CD14-positive monocyte (primary cell): Measurements from ENCODE around the gene FARP1. TPM values are rescaled to one million over a fixed set of nuclear protein-coding genes. Genes with fewer than 3 reads are reported as not detected.

ENCODE experiments used
- DNase-seq, 3 donors: peaks; one replicate each; pipeline ENCODE4 v3.0.0-alpha.2; 2011 to 2022
- H2AFZ ChIP-seq: 2 replicates; pipeline ENCODE4 v1.6.0; 2012; ENCODE audit warnings: mild to moderate bottlenecking, low read depth, low read length, inconsistent platforms; ENCODE audit not compliant: insufficient read depth, poor library complexity, severe bottlenecking
- H3K27ac ChIP-seq, 2 donors: 1 replicate in 1 of 2; 2 replicates in 1 of 2; pipeline ENCODE4 v1.5.1; 2012 to 2013; ENCODE audit warnings: low read length in 2 of 2, control low read depth in 1 of 2, inconsistent platforms in 1 of 2, low read depth in 1 of 2, mild to moderate bottlenecking in 1 of 2
- H3K27me3 ChIP-seq, 2 donors: one replicate each; pipeline versions ENCODE4 v1.6.0 to v1.6.1; 2011 to 2013; ENCODE audit warnings: low read length in 2 of 2; ENCODE audit not compliant: control insufficient read depth in 2 of 2, insufficient read depth in 2 of 2
- H3K36me3 ChIP-seq, 2 donors: replicated peaks in 1 of 2; 1 replicate in 1 of 2; 2 replicates in 1 of 2; pipeline versions ENCODE4 v1.5.1 to v1.6.1; 2012 to 2013; ENCODE audit warnings: low read length in 2 of 2, control low read depth in 1 of 2, inconsistent platforms in 1 of 2, mild to moderate bottlenecking in 1 of 2; ENCODE audit not compliant: insufficient read depth in 2 of 2, control insufficient read depth in 1 of 2
- H3K4me1 ChIP-seq, 2 donors: 1 replicate in 1 of 2; 2 replicates in 1 of 2; pipeline versions ENCODE4 v1.5.1 to v1.6.1; 2012 to 2013; ENCODE audit warnings: low read length in 2 of 2, control low read depth in 1 of 2, inconsistent platforms in 1 of 2, mild to moderate bottlenecking in 1 of 2, moderate library complexity in 1 of 2; ENCODE audit not compliant: insufficient read depth in 2 of 2, control insufficient read depth in 1 of 2
- H3K4me2 ChIP-seq: replicated peaks from 2 replicates; pipeline ENCODE3; 2012; ENCODE audit warnings: low read length, moderate library complexity, mild to moderate bottlenecking; ENCODE audit not compliant: poor library complexity, severe bottlenecking; ENCODE audit errors: extremely low read depth
- H3K4me3 ChIP-seq, 3 experiments: fragments of 200-600 bp in 1 of 3; sonication (generic) in 1 of 3; replicated peaks in 1 of 3; 1 replicate in 2 of 3; 2 replicates in 1 of 3; pipeline ENCODE4 v1.5.1; 2011 to 2013; ENCODE audit warnings: low read length in 3 of 3, mild to moderate bottlenecking in 3 of 3, control low read depth in 2 of 3, low read depth in 2 of 3, inconsistent platforms in 1 of 3, moderate library complexity in 1 of 3
- H3K79me2 ChIP-seq: 2 replicates; pipeline ENCODE4 v1.6.0; 2012; ENCODE audit warnings: mild to moderate bottlenecking, control low read depth, inconsistent platforms, low read length, moderate library complexity; ENCODE audit not compliant: insufficient read depth
- H3K9ac ChIP-seq: 2 replicates; pipeline ENCODE4 v1.6.0; 2017; ENCODE audit warnings: low read length, mild to moderate bottlenecking; ENCODE audit not compliant: insufficient read depth, poor library complexity, severe bottlenecking
- H3K9me3 ChIP-seq, 2 donors: replicated peaks in 1 of 2; 1 replicate in 1 of 2; 2 replicates in 1 of 2; pipeline versions ENCODE4 v1.5.1 to v1.6.1; 2012 to 2013; ENCODE audit warnings: low read length in 2 of 2, control low read depth in 1 of 2; ENCODE audit not compliant: control insufficient read depth in 1 of 2, insufficient read depth in 1 of 2
- H4K20me1 ChIP-seq: 2 replicates; pipeline ENCODE4 v1.6.0; 2012; ENCODE audit warnings: mild to moderate bottlenecking, low read length, control low read depth, moderate library complexity; ENCODE audit not compliant: insufficient read depth
- H3K27ac Mint-ChIP-seq, 7 donors: one replicate each; pipeline ENCODE4 v1.8.0; 2020; ENCODE audit warnings: mild to moderate bottlenecking in 7 of 7, mixed read lengths in 7 of 7, moderate library complexity in 6 of 7, inconsistent platforms in 2 of 7
- H3K27me3 Mint-ChIP-seq, 3 donors: one replicate each; pipeline ENCODE4 v1.8.0; 2021 to 2022; ENCODE audit warnings: low read depth in 3 of 3, mild to moderate bottlenecking in 3 of 3, mixed read lengths in 3 of 3, moderate library complexity in 3 of 3, inconsistent platforms in 1 of 3
- H3K36me3 Mint-ChIP-seq, 2 donors: one replicate each; pipeline ENCODE4 v1.8.0; 2020; ENCODE audit warnings: mixed read lengths in 2 of 2, inconsistent platforms in 1 of 2, mild to moderate bottlenecking in 1 of 2
- H3K4me1 Mint-ChIP-seq: one replicate; pipeline ENCODE4 v1.8.0; 2020; ENCODE audit warnings: mild to moderate bottlenecking, mixed read lengths
- H3K4me3 Mint-ChIP-seq, 2 donors: one replicate each; pipeline ENCODE4 v1.8.0; 2020; ENCODE audit warnings: mild to moderate bottlenecking in 2 of 2, mixed read lengths in 2 of 2, moderate library complexity in 1 of 2
- H3K9me3 Mint-ChIP-seq, 7 donors: one replicate each; pipeline ENCODE4 v1.8.0; 2020 to 2022; ENCODE audit warnings: mixed read lengths in 7 of 7, mild to moderate bottlenecking in 6 of 7, moderate library complexity in 6 of 7, inconsistent platforms in 2 of 7
- CTCF ChIP-seq: fragments of 200-600 bp; IDR thresholded peaks from one replicate; pipeline ENCODE4 v1.8.0; 2022; ENCODE audit warnings: antibody characterized with exemption, mild to moderate bottlenecking
- WGBS: methylation state at CpG from one replicate; pipeline ENCODE4 v1.1.5; 2013; ENCODE audit warnings: missing lambda C conversion rate; ENCODE audit not compliant: insufficient coverage; 5-methylcytosine and 5-hydroxymethylcytosine counted together
- intact Hi-C, 2 donors: fragments of 100-400 bp; cut with micrococcal nuclease; formaldehyde crosslinking; loops; one replicate each; pipeline versions ENCODE4 v1.15.0 to v1.15.1; 2023
- polyA plus RNA-seq, 3 donors: library from polyadenylated mRNA; depleted of rRNA in 1 of 3; unstranded in 2 of 3; stranded (reverse) in 1 of 3; fragments of 300-500 nt in 2 of 3; fragments of >200 nt in 1 of 3; fragmentation: Illumina TruSeq in 2 of 3; gene quantifications; 1 replicate in 2 of 3; 2 replicates in 1 of 3; pipeline ENCODE4 v1.2.3, GENCODE V29; 2012 to 2021

Gene FARP1
- polyA plus RNA-seq, 3 donors: 0.01 to 0.16 (median 0.12) TPM

GRCh38 chr13:98398581-98398980 lies 255.7 kb downstream of the FARP1 start:
- H3K27me3 Mint-ChIP-seq: peaks cover 2 to 5% (median 3%) of the 10 kb centered on the region in 3 donors
- H3K4me3 ChIP-seq: no peak overlapping the region
- H3K79me2 ChIP-seq: no peaks in the 10 kb centered on the region
- H3K9ac ChIP-seq: no peak overlapping the region
- H3K36me3 ChIP-seq: no peaks in the 10 kb centered on the region
- H3K27ac ChIP-seq: no peak overlapping the region
- no peaks in the 10 kb centered on the region for H3K27me3 ChIP-seq
- no peak overlapping the region for H3K27ac Mint-ChIP-seq
- no peaks in the 10 kb centered on the region for H3K4me1 Mint-ChIP-seq
- H3K36me3 Mint-ChIP-seq: no peaks in the 10 kb centered on the region
- no peak overlapping the region for H2AFZ ChIP-seq
- DNase-seq: no peak
- H3K9me3 Mint-ChIP-seq: no peaks in the 10 kb centered on the region
- no peak for TF ChIP-seq CTCF
- no peaks in the 10 kb centered on the region for H3K9me3 ChIP-seq
- H3K4me3 Mint-ChIP-seq: no peak overlapping the region
- H4K20me1 ChIP-seq: no peaks in the 10 kb centered on the region
- intact Hi-C loops: no loop called here
- H3K4me2 ChIP-seq: no peak overlapping the region
- no CpG with 5 or more reads among the region's 5 CpGs for WGBS
- no peaks in the 10 kb centered on the region for H3K4me1 ChIP-seq

GRCh38 chr13:98399756-98400155 lies 256.9 kb downstream of the FARP1 start:
- intact Hi-C loops: no loop called here

More at GRCh38 chr13:98399756-98400155, 256.9 kb downstream of the FARP1 start:
- Histone ChIP-seq H2AFZ (no peak overlapping the region), H3K27me3 (no peaks in the 10 kb centered on the region), H3K4me3 (no peak overlapping the region), H4K20me1 (no peaks in the 10 kb centered on the region), H3K9me3 (no peaks in the 10 kb centered on the region), H3K4me2 (no peak overlapping the region), H3K4me1 (no peaks in the 10 kb centered on the region), H3K79me2 (no peaks in the 10 kb centered on the region), H3K36me3 (no peaks in the 10 kb centered on the region), H3K27ac (no peak overlapping the region), H3K9ac (no peak overlapping the region)
- no peak overlapping the region for H3K27ac Mint-ChIP-seq
- no peaks in the 10 kb centered on the region for H3K36me3 Mint-ChIP-seq
- TF ChIP-seq CTCF: no peak
- H3K4me1 Mint-ChIP-seq: no peaks in the 10 kb centered on the region
- H3K9me3 Mint-ChIP-seq: no peaks in the 10 kb centered on the region
- DNase-seq: no peak
- peaks cover 2 to 5% (median 3%) of the 10 kb centered on the region in 3 donors for H3K27me3 Mint-ChIP-seq
- no CpG with 5 or more reads among the region's 4 CpGs for WGBS
- H3K4me3 Mint-ChIP-seq: no peak overlapping the region
